Upper lobe of left lung (tissue), 4 donors: Measurements from ENCODE around the gene KLF7.

Source experiments
- CTCF ChIP-seq, 6 experiments: fragments of 450-650 bp in 4 of 6; fragments of 200-600 bp in 2 of 6; sonication (generic) in 2 of 6; IDR thresholded peaks; one replicate each; pipeline ENCODE4 v1.5.1; 2016 to 2019; ENCODE audit warnings: antibody characterized with exemption in 6 of 6
- EP300 ChIP-seq, 4 donors: sonication (generic); formaldehyde crosslinking; IDR thresholded peaks; one replicate each; pipeline ENCODE4 v1.5.1; 2017; ENCODE audit warnings: antibody characterized with exemption in 4 of 4, control low read depth in 2 of 4

GRCh38 chr2:207046724-207047123 lies 119.0 kb downstream of the KLF7 start:
- TF ChIP-seq EP300 (IDR thresholded peaks at IDR 0.05), result no peak
- no peak for TF ChIP-seq CTCF (IDR thresholded peaks at IDR 0.05)
